Skin of body (tissue), 2 donors: ENCODE results near the gene MCOLN3. TPM values are rescaled to one million over a fixed set of nuclear protein-coding genes. Genes with fewer than 3 reads are reported as not detected.

Source experiments
- DNase-seq: peaks from one replicate; lab custom pipeline; 2025; lab: John Stamatoyannopoulos, UW
- total RNA-seq: library from RNA; depleted of rRNA; stranded (reverse); fragments of >200 nt; gene quantifications from one replicate; pipeline ENCODE4 v1.2.3, GENCODE V29; 2014

MCOLN3 gene, protein sequence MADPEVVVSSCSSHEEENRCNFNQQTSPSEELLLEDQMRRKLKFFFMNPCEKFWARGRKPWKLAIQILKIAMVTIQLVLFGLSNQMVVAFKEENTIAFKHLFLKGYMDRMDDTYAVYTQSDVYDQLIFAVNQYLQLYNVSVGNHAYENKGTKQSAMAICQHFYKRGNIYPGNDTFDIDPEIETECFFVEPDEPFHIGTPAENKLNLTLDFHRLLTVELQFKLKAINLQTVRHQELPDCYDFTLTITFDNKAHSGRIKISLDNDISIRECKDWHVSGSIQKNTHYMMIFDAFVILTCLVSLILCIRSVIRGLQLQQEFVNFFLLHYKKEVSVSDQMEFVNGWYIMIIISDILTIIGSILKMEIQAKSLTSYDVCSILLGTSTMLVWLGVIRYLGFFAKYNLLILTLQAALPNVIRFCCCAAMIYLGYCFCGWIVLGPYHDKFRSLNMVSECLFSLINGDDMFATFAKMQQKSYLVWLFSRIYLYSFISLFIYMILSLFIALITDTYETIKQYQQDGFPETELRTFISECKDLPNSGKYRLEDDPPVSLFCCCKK
- total RNA-seq, result 1.6 TPM

DNA sequence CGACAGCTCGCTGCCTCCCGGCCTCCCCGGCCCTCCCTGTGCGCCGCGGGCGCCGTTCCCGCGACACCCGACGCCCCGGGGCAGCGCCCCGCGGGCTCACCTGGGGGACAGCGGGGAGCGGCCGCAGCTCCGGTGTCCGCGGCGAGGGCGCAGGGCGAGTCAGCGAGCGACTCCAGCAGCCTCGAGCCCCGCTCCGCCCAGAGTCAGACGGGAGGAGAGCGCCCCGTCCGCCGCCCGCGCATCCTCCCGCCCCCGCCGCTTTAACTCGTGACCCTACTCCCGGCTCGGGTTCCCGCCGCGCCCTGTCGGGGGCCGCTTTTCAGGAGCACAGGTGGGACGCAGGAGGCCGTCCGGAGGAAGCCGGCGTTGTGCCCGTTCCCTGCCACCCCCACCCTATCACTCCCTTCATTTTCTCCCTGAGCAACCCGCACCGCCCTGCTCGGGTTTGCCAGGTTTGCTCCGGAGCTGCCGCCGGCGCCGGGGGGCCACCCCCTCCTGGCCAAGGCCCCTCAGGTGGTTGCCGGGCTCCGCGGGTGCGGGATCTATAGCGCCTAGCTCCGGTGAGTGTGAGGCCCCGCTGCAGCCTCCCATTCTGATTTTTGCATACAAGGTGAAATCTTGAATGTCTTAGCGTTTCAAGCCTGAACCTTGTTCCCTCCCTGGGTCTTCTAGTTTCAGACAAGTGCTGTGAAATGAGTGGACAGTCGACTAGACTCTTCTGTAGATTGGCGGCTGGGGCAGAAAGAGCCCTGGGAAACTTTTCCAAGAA lies at the start of gene MCOLN3:
Gene MCOLN3, minus strand, starts transcription at position 205 of the 769 bp plus-strand sequence. CDS start 3,140 bp downstream, outside the sequence.
- no peak for DNase-seq

DNA sequence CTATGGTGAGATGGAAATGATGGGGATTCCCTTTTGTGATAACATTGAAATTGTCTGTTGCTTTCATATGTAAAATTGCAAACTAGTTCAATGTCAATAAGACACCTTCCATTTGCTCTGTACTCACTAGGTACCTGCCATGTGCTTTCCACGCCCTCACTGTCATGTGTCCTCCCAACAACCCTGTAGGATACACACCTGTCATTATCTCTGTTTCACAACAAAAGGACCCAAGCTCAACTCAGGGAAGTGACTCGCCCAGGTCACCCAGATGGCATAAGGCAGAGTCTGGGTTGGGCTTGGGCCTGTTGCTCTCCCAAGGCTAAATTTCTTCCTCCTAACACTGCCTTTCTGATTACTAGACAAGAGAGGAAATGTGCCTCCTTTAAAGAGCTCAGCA lies 45.3 kb upstream of the MCOLN3 start:
- DNase-seq, result no peak

DNA sequence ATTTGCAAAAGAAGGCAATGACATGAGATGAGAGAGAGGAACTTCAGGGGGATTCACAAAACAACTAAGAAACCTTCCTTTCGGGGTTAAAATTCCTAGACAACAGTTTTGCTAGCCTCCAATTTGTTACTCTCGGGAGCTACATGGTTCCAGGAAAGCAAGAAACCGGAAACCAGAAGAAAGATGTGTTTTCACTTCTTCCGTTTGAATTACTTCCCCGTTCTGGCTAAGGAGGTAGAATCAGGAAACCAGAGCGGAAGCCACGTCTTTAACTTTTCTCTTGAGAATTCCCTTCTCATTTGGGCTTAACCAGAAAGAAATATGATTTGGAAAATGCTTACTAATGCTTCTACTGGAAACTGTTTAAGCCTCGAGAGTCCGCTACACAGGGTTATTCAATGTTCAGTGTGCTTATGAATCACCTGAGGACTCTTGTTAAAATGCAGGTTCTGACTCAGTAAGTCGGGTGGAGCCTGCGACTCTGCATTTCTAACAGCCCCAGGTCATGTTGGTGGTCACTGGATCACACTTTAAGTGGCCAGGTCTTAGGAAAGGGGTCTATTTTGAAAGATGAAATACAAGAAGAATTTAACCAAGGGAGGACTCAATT lies 43.5 kb upstream of the MCOLN3 start:
- no peak for DNase-seq

DNA sequence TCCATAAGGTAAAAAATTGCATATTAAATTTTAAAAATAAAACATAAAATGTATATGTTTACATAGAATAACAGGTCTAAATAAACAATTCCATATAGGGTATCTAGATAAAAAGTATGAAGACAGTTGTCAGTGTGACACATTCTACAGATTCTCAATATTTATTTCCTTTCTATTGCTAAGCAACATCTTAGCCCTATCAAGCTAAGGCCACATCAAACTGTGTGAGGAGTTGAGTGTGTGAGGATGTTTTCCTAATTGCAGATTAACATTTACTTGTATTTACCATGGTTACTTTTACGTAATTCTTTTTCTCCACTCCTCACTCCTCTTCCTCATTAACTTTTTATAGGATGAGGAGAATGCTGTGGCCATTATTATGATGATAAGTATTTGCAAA lies 41.9 kb upstream of the MCOLN3 start:
- no peak for DNase-seq

DNA sequence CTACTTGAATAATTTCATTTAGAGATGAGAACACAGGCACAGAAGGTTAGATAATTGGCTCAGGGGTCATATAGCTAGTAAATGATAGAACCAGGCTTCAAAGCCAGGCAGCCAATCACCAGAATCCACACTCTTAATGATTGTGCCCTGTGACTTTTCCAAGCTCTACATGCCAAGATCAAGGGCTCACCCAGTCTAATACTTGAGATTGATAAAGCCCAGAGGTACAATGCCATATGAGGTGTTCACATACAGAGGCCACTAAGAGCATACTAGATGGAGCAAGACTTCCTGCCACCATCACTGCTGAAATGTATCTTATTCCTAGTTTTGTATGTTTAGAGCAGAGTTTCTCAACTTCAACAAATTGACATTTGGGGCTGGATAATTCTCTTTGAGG lies 40.9 kb upstream of the MCOLN3 start:
- DNase-seq, result no peak

DNA sequence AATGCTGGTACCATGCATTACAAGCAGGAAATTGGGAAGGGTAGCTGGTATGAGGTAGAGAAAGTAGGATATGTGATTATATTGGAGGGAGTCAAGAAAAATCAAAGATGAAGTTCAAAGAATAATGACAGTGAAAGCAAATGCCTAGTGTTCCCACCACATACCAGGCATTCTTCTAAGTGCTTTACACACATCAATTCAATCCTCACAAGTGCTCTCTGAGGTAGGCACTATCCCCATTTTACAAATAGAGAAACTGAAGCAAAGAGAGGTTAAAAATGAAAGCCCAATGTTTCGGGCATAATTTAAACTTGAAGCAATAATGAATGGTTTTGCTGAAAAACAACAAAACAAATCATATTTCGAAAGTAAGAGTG lies 40.1 kb upstream of the MCOLN3 start:
- no peak for DNase-seq

DNA sequence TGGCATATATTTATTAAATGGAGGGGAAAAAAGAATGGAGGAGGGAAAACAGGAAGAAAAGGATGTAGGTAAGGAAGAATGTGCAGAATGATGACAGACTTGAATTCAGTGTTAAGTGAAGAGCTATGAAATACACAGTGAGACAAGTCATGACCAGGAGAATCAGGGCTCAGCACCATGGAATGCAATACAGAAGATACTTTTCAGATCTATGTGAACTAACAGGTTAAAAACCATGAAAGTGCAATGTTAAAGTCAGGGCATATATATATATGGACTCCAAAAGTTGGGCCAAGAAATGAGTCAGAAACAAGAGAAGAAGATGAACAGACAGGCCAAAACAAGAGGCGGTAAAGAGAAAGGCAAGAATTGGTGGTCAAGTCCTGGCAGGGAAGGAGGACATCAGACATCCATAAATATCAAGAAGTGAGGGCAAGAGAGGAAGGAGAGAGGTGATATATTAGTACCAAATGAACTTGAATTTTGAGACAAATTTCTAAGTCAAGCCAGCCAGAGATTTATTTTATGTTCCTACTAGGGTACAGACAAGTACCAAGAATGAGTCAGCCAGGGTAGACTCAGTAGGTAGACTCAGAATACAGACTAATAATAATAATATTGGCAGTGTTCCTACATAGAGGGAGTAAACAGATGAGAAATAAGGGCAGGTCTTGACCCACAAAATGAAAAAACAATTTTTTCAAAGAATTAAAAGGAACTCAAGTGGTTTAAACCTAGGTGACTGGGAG lies 39.5 kb upstream of the MCOLN3 start:
- DNase-seq, result no peak

DNA sequence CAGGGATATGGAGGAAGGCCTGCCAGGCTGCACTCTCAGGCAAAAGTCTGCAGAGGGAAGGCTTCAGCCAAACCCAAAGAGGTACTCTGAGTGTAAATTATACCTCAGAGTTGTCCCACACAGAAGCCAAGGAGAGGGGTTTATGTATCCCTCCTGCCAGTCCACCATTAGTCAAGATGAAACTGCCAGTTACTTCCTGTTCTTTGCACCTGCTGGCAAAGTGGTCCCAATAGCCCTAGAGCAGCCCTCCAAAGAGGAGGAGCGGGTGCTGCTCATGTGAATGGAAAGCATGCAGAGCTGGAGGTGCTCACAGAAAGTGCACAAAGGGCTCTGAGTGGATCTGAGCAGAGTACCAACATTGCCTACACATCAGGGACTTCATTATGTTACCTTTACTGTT lies 37.1 kb upstream of the MCOLN3 start:
- DNase-seq, result no peak

DNA sequence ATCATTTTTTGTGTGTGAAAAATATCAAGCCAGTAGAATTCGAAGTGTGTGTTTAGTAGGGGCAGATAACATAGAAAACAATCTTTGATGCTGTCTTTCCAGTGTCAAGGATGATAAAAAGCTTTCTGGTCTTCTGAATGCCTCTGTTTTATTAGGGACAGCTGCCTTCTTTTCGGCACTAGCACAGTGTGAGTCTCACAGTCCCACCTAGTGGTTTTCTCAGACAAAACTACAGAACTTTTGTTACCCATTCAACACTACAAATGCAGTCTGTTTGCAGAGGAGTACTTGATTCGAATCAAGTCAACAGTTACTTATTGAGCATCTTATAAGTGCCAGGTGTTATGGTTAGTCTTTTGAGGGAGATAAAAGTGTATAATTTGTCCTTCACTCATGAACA lies 30.6 kb upstream of the MCOLN3 start:
- DNase-seq, result peak; percentile 1

DNA sequence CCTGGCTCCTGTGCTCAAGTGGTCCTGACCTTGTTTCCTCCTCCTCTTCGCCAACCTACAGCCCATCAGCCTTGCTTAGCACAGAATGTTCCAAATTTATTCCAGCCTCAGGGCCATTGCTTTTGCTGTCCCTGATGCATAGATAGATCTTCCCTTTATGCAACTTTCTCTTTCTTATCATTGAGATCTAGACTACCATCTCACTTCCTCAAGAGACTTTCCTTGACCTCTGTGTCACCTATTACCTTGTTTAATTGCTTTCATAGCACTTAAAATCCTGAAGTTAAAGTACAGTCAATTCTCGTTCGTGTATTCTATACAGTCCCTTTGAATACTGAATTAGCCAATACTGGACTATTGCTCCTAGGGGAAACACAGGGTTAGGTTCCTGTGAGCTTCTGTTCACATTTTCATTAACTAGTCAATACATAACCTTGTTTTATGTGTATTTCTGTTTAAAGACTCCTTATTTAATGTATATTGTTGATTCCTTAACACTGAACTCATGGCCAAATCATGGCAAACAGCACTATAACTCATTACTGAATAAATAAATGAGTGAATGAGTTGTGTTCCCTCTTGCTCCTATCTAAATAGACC lies 26.2 kb upstream of the MCOLN3 start:
- no peak for DNase-seq

DNA sequence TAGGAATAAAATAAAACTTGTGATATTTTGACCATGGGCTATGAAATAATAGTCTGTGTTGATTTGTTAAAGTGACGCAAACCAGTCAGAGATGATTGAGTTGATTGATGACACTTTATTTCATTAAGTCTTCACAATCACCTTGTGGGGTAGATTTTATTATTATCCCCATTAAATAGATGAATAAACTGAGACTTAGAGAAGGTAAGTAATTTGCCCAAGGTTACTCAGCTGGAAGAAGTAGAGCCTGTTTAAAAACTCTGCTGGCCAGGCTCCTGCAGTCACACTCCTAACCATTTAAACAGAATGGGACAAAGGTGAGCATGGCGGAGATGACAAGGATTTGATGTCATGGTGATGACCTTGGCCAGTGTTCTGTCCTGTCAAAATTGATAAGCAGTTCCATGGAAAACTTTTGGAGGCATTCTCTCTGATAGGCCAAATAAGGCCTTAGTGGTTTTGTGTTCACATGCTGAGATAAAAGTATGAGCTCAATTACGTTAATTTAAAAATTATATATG lies 22.7 kb upstream of the MCOLN3 start:
- DNase-seq, result no peak

DNA sequence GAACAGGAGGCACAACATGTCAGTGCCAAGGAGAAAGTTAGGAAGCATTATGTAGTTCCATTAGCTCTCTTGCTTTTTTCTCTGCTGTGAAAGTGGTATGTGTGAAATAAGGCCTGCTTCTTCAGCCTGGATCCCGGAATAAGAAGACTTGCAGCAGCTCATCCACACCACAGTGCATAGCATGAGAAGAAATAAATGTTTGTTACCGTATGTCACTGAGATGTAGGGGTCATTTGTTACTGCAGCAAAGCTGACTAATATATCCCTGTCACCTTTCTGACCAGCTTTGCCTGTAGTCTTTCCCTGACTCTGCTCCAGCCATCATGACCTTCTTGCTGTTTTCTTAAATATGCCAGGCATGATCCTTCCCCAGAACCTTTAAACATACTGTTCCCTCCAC lies 20.5 kb upstream of the MCOLN3 start:
- DNase-seq, result no peak

DNA sequence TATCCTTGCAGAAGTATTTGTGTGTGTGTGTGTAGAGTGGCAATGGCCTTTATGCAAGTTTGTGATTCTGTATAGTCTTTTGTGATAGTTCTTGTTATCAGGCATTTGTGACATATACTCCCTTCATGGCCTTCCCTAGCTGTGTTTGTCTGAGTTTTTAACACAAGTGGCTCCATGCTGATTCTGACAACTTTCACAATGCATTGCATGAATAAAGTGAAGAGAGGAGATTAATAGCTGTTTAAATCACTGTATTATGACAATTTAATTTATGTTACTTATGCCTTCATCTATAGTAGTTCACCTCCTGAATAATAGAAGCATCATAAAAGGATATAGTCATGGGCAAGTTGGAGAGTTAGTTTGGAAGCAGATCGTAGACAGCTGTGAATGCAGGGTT lies 17.2 kb upstream of the MCOLN3 start:
- no peak for DNase-seq

DNA sequence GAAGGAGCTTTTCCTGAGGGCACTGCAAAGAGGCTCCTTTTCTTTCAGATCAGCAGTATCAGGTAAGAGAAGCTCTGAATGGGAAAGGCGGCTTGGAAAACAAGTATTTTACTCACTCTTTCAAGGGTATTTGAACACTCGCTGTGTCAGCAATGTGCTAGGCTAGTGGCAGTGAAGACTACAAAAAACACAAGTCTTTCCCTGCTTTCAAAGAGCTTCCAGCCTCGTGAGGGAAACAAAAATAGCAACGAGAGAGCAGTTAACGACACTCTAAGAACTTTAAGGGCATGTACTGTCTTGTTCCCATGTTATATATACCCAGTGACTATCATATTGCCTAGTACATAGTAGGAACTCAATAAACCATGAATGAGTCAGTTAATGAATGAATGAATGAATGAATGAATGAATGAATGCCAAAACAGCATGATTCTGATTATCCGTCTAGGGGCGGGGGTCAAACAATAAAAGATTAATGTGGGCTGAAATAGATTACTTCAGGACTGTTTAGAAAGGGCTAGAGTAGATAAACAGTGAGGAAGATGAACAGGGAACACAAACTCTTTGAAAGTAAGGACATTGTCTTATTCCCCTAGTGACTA lies 14.2 kb upstream of the MCOLN3 start:
- DNase-seq, result no peak

DNA sequence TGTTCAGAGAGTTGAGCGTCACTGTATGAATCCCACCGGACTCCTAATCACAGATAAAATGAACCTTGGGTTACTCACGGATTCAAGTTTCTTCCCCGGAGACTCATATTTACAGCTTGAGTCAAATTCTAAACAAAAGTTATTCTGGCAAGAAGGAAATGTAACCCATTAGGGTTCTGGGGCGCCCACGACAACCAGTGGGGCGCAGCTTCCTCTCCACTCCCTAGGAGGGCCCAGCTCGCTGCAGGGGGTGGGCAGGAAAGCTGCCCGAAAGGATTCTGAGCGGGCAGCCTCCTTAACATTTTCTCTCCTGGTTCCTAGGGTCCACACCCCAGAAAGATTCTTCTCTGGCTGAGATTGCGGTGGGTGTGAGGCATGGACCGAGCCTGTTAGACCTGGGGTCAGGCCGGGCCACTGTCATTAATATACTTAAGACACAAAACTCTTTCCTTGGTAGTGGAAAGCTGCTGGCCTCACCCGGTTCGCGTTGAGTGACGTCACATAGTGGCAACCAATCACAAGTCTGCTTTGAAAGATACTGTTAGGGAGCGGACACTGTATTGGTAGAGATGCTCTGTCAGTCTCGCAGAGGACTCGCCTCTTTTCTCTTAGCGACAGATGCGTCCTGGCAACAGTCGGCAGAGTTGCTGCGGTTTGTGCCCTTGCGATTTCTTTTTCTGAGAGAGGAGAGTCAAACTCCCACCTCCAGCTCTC lies 13.6 kb upstream of the MCOLN3 start:
- DNase-seq, result peak; percentile 98

DNA sequence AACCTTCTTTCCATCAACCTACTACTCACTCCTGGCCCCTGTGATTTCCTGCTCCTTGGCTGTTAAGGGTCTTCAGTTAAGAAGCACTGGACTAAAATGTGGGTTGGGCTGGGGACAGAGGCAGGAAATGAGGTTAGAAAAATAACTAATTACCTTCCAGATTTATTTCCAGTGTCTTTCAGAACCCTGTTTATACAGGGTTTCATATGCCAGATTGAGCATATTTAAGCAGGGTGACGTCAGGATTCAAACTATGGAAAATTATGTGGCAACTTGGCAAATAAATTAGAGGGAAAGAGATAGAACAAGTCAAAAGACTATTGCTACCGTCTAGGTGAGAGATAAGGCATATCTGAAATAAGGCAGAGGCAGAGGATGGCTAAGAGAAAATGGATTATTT lies 11.7 kb upstream of the MCOLN3 start:
- no peak for DNase-seq

DNA sequence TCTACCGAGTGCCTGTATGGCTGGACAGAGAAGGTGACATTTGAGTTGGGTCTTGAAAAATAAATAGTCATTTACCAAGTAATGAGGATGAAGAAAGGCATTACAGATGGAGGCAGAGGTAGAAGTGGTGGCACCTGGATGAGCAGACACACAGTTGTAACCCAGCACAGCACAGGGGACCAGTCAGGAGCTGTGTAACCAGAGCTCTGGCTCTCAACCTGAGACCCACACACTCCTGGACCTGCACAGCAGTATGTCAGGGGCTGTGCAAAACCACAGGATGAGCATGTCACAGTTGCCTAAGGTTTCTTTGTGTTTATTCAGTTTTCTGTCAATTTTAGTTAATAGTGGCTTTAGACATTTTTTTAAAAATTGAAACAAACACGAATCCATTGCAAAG lies 11.3 kb upstream of the MCOLN3 start:
- DNase-seq, result no peak

DNA sequence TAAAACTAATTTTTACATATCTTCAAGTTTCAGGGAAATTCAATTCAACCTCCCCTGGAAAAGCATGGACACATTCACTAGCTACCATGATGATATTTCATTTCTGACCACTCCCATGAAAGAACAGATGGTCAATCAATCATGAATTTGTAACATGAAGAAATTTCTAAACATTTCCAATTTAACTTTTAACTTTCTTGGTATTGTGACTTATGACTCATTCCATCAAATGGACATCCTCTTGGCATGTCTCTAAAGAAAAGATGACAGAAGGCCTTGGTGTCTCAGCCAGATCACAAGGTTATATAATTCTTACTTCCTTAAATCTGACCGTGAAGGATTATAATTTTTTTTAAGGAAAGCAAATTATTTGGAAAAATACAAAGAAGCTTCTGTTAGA lies 10.5 kb upstream of the MCOLN3 start:
- no peak for DNase-seq

DNA sequence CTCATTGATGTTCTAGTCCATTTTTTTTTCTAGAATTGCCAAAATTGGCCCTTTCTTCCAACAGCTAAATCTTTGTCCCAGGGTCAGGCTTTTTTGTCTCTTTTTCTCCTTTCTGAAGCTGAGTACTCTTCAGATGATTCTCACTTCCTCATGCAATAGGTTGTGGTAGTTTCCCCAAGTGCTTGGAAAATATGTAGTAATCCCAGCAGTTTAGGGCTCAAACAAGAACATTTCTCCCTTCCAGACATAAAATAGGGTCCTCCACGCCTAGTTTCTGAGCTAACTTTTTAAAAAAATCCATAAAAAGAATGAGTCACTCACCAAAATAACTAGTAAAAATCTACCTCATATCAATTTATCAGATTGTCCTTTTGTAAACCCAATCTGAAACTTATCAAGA lies 10.0 kb upstream of the MCOLN3 start:
- DNase-seq, result no peak

DNA sequence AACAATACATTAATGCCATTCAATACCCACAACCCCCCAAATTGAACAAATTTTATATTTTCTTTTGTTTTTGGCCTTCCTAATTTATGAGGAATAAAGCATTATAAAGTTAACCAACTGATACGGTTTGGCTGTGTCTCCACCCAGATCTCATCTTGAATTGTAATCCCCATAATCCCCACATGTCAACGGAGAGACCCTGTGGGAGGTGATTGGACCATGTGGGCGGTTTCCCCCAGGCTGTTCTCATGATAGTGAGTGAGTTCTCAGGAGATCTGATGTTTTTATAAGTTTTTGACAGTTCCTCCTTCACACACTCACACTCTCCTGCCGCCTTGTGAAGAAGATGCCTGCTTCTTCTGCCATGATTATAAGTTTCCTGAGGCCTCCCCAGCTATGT lies 6.4 kb upstream of the MCOLN3 start:
- DNase-seq, result no peak
